Measurements from ENCODE around the gene NGF. TPM values are rescaled to one million over a fixed set of nuclear protein-coding genes. Genes with fewer than 3 reads are reported as not detected.

Gene NGF
- total RNA-seq, 4 donors from 2014 or later: 2.9 to 7.5 (median 3.8) TPM

GRCh38 chr1:115258302-115258866 lies 79.7 kb downstream of the NGF start:
- H3K27me3 ChIP-seq: no peaks in the 10 kb centered on the region
- DNase-seq (ENCODE audit: extremely low spot score): no peak
- H3K4me1 ChIP-seq: peaks cover 0 to 16% (median 6%) of the 10 kb centered on the region in 4 donors
- WGBS: 77% methylated on average over 3 of the region's 3 CpGs
- no peak overlapping the region for H3K4me3 ChIP-seq
- TF ChIP-seq POLR2AphosphoS5 (IDR thresholded peaks at IDR 0.05): no peak
- no peak overlapping the region for H3K27ac ChIP-seq (replicated peaks in 1 of 4)
- H3K9me3 ChIP-seq: peaks cover 0 to 19% (median 16%) of the 10 kb centered on the region in 4 donors
- intact Hi-C loops (cut with DNase I): no loop called here
- no peaks in the 10 kb centered on the region for H3K36me3 ChIP-seq

GRCh38 chr1:115257591-115257990 lies 80.5 kb downstream of the NGF start:
- no peak for DNase-seq (ENCODE audit: extremely low spot score)
- no peak overlapping the region for H3K4me3 ChIP-seq
- H3K27me3 ChIP-seq: no peaks in the 10 kb centered on the region
- H3K27ac ChIP-seq (replicated peaks in 1 of 4): no peak overlapping the region
- peaks cover 0 to 16% (median 6%) of the 10 kb centered on the region in 4 donors for H3K4me1 ChIP-seq
- TF ChIP-seq CTCF (IDR thresholded peaks at IDR 0.05) (no peak), POLR2AphosphoS5 (IDR thresholded peaks at IDR 0.05) (no peak), POLR2A (IDR thresholded peaks at IDR 0.05; ENCODE audit: low read depth) (no peak), EP300 (IDR thresholded peaks at IDR 0.05) (no peak)
- intact Hi-C loops (cut with DNase I): no loop called here
- peaks cover 0 to 19% (median 16%) of the 10 kb centered on the region in 4 donors for H3K9me3 ChIP-seq
- H3K36me3 ChIP-seq: no peaks in the 10 kb centered on the region

- Histone ChIP-seq H3K9me3 (peaks cover 0 to 19% (median 16%) of the 10 kb centered on the region in 4 donors), H3K36me3 (no peaks in the 10 kb centered on the region), H3K4me3 (no peak overlapping the region), H3K27ac (replicated peaks in 1 of 4) (no peak overlapping the region), H3K4me1 (peaks cover 0 to 3% (median 0%) of the 10 kb centered on the region in 4 donors), H3K27me3 (no peaks in the 10 kb centered on the region)
- no peak for TF ChIP-seq POLR2AphosphoS5 (IDR thresholded peaks at IDR 0.05)
- intact Hi-C loops (cut with DNase I): no loop called here
- 93% methylated on average over 1 of the region's 1 CpG for WGBS
- no peak for DNase-seq (ENCODE audit: extremely low spot score)
Measured at GRCh38 chr1:115255154-115255553, 82.9 kb downstream of the NGF start.

GRCh38 chr1:115252585-115252984 lies 85.5 kb downstream of the NGF start:
- intact Hi-C loops (cut with DNase I): no loop called here
- 52% methylated on average over 3 of the region's 3 CpGs for WGBS

GRCh38 chr1:115251856-115252255 lies 86.2 kb downstream of the NGF start:
- Histone ChIP-seq H3K27ac (replicated peaks in 1 of 4) (no peak overlapping the region), H3K9me3 (peaks cover 0 to 7% (median 0%) of the 10 kb centered on the region in 4 donors), H3K4me3 (no peak overlapping the region), H3K4me1 (peaks cover 0 to 3% (median 0%) of the 10 kb centered on the region in 4 donors), H3K36me3 (no peaks in the 10 kb centered on the region), H3K27me3 (no peaks in the 10 kb centered on the region)
- WGBS: 28% methylated on average over 2 of the region's 2 CpGs
- TF ChIP-seq POLR2A (IDR thresholded peaks at IDR 0.05; ENCODE audit: low read depth) (no peak), EP300 (IDR thresholded peaks at IDR 0.05) (no peak), POLR2AphosphoS5 (IDR thresholded peaks at IDR 0.05) (no peak), CTCF (IDR thresholded peaks at IDR 0.05) (no peak)
- DNase-seq (ENCODE audit: extremely low spot score): no peak
- intact Hi-C loops (cut with DNase I): no loop called here

More at GRCh38 chr1:115252585-115252984, 85.5 kb downstream of the NGF start:
- Histone ChIP-seq H3K4me1 (peaks cover 0 to 3% (median 0%) of the 10 kb centered on the region in 4 donors), H3K27me3 (no peaks in the 10 kb centered on the region), H3K36me3 (no peaks in the 10 kb centered on the region), H3K4me3 (no peak overlapping the region), H3K9me3 (peaks cover 0 to 7% (median 1%) of the 10 kb centered on the region in 4 donors), H3K27ac (replicated peaks in 1 of 4) (no peak overlapping the region)
- no peak for TF ChIP-seq POLR2A (IDR thresholded peaks at IDR 0.05; ENCODE audit: low read depth)
- no peak for TF ChIP-seq CTCF (IDR thresholded peaks at IDR 0.05)
- no peak for TF ChIP-seq EP300 (IDR thresholded peaks at IDR 0.05)
- no peak for TF ChIP-seq POLR2AphosphoS5 (IDR thresholded peaks at IDR 0.05)
- DNase-seq (ENCODE audit: extremely low spot score): no peak

GRCh38 chr1:115251340-115251748 lies 86.7 kb downstream of the NGF start:
- H3K27ac ChIP-seq (replicated peaks in 1 of 4): no peak overlapping the region
- no peaks in the 10 kb centered on the region for H3K36me3 ChIP-seq
- no peak for DNase-seq (ENCODE audit: extremely low spot score)
- peaks cover 0 to 9% (median 2%) of the 10 kb centered on the region in 4 donors for H3K9me3 ChIP-seq
- TF ChIP-seq POLR2A (IDR thresholded peaks at IDR 0.05; ENCODE audit: low read depth): no peak
- TF ChIP-seq EP300 (IDR thresholded peaks at IDR 0.05): no peak
- no peak for TF ChIP-seq POLR2AphosphoS5 (IDR thresholded peaks at IDR 0.05)
- TF ChIP-seq CTCF (IDR thresholded peaks at IDR 0.05): no peak
- no peak overlapping the region for H3K4me3 ChIP-seq
- peaks cover 0 to 3% (median 0%) of the 10 kb centered on the region in 4 donors for H3K4me1 ChIP-seq
- WGBS: 25% methylated on average over 2 of the region's 2 CpGs
- intact Hi-C loops (cut with DNase I): no loop called here
- H3K27me3 ChIP-seq: no peaks in the 10 kb centered on the region
